Type B pancreatic cell (in vitro differentiated cells): ENCODE results near the gene SDK1. TPM values are rescaled to one million over a fixed set of nuclear protein-coding genes. Genes with fewer than 3 reads are reported as not detected.

Experiments used
- DNase-seq: peaks from one replicate; pipeline ENCODE4 v3.0.0; 2021; ENCODE audit warnings: mixed read lengths; ENCODE audit not compliant: unreplicated experiment; ENCODE audit errors: extremely low spot score
- H3K27ac Mint-ChIP-seq: 2 replicates; pipeline ENCODE4 v1.8.0; 2021; ENCODE audit warnings: mild to moderate bottlenecking, mixed read lengths
- H3K27me3 Mint-ChIP-seq: 2 replicates; pipeline ENCODE4 v1.8.0; 2021; ENCODE audit warnings: mixed read lengths
- H3K36me3 Mint-ChIP-seq: 2 replicates; pipeline ENCODE4 v1.8.0; 2021; ENCODE audit warnings: mixed read lengths
- H3K4me1 Mint-ChIP-seq: one replicate; pipeline ENCODE4 v1.8.0; 2021; ENCODE audit warnings: mixed read lengths; ENCODE audit not compliant: unreplicated experiment
- H3K4me3 Mint-ChIP-seq: 2 replicates; pipeline ENCODE4 v1.8.0; 2021; ENCODE audit warnings: mild to moderate bottlenecking, mixed read lengths
- H3K9me3 Mint-ChIP-seq: 2 replicates; pipeline ENCODE4 v1.8.0; 2021; ENCODE audit warnings: mixed read lengths
- total RNA-seq: library from RNA; stranded (reverse); gene quantifications from 2 replicates; pipeline ENCODE4 v1.2.1, GENCODE V29; 2021; ENCODE audit warnings: low replicate concordance
- TF ChIP-seq, protein P1 (sequence below): fragments of 200-600 bp; sonication (generic); conservative IDR thresholded peaks from 2 replicates; pipeline ENCODE4 v1.5.0; 2021; ENCODE audit warnings: antibody characterized with exemption, mild to moderate bottlenecking

Gene SDK1
- total RNA-seq, 1 donor from 2014 or later = 26.1 TPM

DNA sequence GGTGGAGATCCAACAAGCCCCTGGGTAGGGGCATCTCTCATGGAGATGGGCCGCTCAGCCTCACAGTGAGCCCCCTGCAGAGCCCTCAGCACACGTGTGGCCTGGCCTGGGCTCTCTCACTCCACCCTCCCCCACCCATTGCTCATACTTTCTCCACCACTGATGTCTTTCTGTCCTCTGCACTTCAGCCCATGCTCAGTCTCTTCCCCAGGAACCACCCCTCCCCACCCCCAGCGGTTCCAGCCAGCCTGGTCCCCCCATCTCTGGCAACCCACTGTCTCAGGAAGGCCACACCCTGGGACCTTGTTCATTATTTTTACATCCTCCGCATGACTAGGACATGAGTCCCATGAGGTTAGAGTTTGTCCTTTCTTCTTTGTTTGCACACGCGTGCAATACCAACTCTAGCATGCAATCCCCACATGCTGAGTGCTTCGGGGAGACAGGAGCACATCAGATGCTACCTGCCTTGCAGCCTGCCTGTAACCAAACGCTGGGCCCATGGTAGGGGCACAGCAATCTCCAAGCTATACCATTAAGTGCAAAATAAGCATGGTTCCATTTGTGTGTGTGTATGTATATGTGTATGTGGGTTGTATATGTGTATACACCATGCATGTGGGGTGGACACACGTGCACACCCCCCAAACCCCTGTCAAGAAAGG is 972.6 kb downstream of the SDK1 start:
- no peaks in the 10 kb centered on the region for H3K4me1 Mint-ChIP-seq
- TF ChIP-seq, protein P1, sequence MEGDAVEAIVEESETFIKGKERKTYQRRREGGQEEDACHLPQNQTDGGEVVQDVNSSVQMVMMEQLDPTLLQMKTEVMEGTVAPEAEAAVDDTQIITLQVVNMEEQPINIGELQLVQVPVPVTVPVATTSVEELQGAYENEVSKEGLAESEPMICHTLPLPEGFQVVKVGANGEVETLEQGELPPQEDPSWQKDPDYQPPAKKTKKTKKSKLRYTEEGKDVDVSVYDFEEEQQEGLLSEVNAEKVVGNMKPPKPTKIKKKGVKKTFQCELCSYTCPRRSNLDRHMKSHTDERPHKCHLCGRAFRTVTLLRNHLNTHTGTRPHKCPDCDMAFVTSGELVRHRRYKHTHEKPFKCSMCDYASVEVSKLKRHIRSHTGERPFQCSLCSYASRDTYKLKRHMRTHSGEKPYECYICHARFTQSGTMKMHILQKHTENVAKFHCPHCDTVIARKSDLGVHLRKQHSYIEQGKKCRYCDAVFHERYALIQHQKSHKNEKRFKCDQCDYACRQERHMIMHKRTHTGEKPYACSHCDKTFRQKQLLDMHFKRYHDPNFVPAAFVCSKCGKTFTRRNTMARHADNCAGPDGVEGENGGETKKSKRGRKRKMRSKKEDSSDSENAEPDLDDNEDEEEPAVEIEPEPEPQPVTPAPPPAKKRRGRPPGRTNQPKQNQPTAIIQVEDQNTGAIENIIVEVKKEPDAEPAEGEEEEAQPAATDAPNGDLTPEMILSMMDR = no peak
- no peak overlapping the region for H3K4me3 Mint-ChIP-seq
- no peaks in the 10 kb centered on the region for H3K27me3 Mint-ChIP-seq
- peak; percentile 45 for DNase-seq
- peaks cover 5% of the 10 kb centered on the region for H3K9me3 Mint-ChIP-seq
- no peak overlapping the region for H3K27ac Mint-ChIP-seq
- peaks cover 4% of the 10 kb centered on the region for H3K36me3 Mint-ChIP-seq

DNA sequence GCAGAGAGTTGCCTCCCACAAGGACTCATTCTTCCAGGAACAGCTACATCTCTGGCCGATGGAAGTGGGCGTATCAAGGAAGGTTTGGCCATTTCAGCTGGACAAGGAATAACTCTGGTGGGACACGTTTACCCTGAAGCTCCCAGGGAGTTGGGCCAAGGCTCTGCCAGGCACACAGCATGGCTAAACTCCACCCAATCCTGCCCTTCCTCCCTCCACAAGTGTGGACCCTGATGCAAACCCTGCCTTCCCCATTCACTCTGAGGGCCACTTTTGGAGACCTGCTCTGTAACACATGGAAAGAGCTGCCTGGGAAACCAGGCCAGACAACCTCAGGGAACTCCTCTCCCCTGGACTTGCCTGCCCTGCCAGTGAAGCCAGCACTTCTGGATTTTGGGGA is 973.2 kb downstream of the SDK1 start:
- H3K27ac Mint-ChIP-seq = no peak overlapping the region
- H3K9me3 Mint-ChIP-seq = peaks cover 5% of the 10 kb centered on the region
- H3K4me1 Mint-ChIP-seq = no peaks in the 10 kb centered on the region
- DNase-seq = peak; percentile 22
- TF ChIP-seq, protein P1 = no peak
- H3K27me3 Mint-ChIP-seq = no peaks in the 10 kb centered on the region
- no peak overlapping the region for H3K4me3 Mint-ChIP-seq
- peaks cover 4% of the 10 kb centered on the region for H3K36me3 Mint-ChIP-seq

GRCh38 chr7:4277936-4278335 is 976.9 kb downstream of the SDK1 start:
- peak; percentile 2 for DNase-seq
- peaks cover 5% of the 10 kb centered on the region for H3K9me3 Mint-ChIP-seq
- no peak overlapping the region for H3K27ac Mint-ChIP-seq
- TF ChIP-seq, protein P1 = no peak
- no peaks in the 10 kb centered on the region for H3K27me3 Mint-ChIP-seq
- peaks cover 4% of the 10 kb centered on the region for H3K36me3 Mint-ChIP-seq
- no peaks in the 10 kb centered on the region for H3K4me1 Mint-ChIP-seq
- no peak overlapping the region for H3K4me3 Mint-ChIP-seq

GRCh38 chr7:4279216-4279615 is 978.2 kb downstream of the SDK1 start:
- no peak overlapping the region for H3K4me3 Mint-ChIP-seq
- H3K27ac Mint-ChIP-seq = no peak overlapping the region
- DNase-seq = no peak
- no peaks in the 10 kb centered on the region for H3K4me1 Mint-ChIP-seq
- H3K36me3 Mint-ChIP-seq = peaks cover 4% of the 10 kb centered on the region
- H3K27me3 Mint-ChIP-seq = no peaks in the 10 kb centered on the region
- TF ChIP-seq, protein P1 = no peak
- peaks cover 5% of the 10 kb centered on the region for H3K9me3 Mint-ChIP-seq

- TF ChIP-seq, protein P1 = no peak
- no peaks in the 10 kb centered on the region for H3K9me3 Mint-ChIP-seq
- H3K4me3 Mint-ChIP-seq = no peak overlapping the region
- no peaks in the 10 kb centered on the region for H3K27me3 Mint-ChIP-seq
- DNase-seq = no peak
- H3K4me1 Mint-ChIP-seq = no peaks in the 10 kb centered on the region
- H3K27ac Mint-ChIP-seq = no peak overlapping the region
- H3K36me3 Mint-ChIP-seq = no peaks in the 10 kb centered on the region
Measured at GRCh38 chr7:4281231-4281993, 980.4 kb downstream of the SDK1 start.
